Right lobe of liver (tissue), 4 donors: ENCODE results near the gene PSMB7.

Experiments used
- POLR2A ChIP-seq: fragments of 450-650 bp; IDR thresholded peaks from one replicate; pipeline ENCODE4 v1.6.1; 2017; ENCODE audit warnings: antibody characterized with exemption, mild to moderate bottlenecking
- TF ChIP-seq, protein P1 (sequence below), 4 donors: fragments of 200-600 bp in 3 of 4; fragments of 450-650 bp in 1 of 4; IDR thresholded peaks; one replicate each; pipeline versions ENCODE4 v1.5.1 to v1.8.0; 2016 to 2022; ENCODE audit warnings: antibody characterized with exemption in 4 of 4, mild to moderate bottlenecking in 2 of 4
- donor health status: DM: no; HTN: no; CAD: no.
- donor health status: DM: no; HTN: no; CAD: no.
- donor health status: DM: no; HTN: yes; CAD: no.

DNA sequence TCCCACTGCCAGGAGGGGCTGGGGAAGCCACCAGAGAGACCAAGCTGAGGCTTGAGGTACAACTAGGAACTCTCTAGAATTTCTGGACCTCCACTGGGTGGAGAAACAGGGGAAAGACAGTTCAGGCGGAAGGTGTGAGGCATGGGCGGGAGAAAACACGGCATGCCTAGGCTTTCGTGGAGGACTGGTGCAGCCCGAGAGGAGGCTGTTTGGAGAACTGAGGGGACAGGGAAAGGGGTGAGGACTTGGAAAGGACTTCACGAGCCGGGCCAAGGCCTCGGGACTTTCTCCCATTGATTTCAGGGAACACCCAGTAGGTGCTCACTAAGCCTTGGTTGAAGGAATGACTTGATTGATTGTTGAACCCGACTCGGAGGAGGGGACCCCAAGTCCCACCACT is 25.5 kb upstream of the PSMB7 start:
- TF ChIP-seq, protein P1, sequence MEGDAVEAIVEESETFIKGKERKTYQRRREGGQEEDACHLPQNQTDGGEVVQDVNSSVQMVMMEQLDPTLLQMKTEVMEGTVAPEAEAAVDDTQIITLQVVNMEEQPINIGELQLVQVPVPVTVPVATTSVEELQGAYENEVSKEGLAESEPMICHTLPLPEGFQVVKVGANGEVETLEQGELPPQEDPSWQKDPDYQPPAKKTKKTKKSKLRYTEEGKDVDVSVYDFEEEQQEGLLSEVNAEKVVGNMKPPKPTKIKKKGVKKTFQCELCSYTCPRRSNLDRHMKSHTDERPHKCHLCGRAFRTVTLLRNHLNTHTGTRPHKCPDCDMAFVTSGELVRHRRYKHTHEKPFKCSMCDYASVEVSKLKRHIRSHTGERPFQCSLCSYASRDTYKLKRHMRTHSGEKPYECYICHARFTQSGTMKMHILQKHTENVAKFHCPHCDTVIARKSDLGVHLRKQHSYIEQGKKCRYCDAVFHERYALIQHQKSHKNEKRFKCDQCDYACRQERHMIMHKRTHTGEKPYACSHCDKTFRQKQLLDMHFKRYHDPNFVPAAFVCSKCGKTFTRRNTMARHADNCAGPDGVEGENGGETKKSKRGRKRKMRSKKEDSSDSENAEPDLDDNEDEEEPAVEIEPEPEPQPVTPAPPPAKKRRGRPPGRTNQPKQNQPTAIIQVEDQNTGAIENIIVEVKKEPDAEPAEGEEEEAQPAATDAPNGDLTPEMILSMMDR (IDR thresholded peaks at IDR 0.05) = no peak
- no peak for TF ChIP-seq POLR2A
